ENCODE data around the gene C19orf73. TPM values are rescaled to one million over a fixed set of nuclear protein-coding genes. Genes with fewer than 3 reads are reported as not detected.

The C19orf73 gene
- total RNA-seq (2022; extraction: Qiagen RNA extraction), result 0.82 to 1.9 TPM (median 1.3 TPM) in 5 replicates

GRCh38 chr19:49118565-49119410, at the start of gene C19orf73:
Gene C19orf73, minus strand, starts transcription at chr19:49119143. Its CDS starts 121 bp downstream, at chr19:49119022.

GRCh38 chr19:49157445-49158224, 38.7 kb upstream of the C19orf73 start, which contains the start of gene TRPM4:
Gene TRPM4, plus strand, starts transcription at chr19:49157792. Its CDS starts 75 bp downstream, at chr19:49157867.

GRCh38 chr19:49155005-49155819, 36.3 kb upstream of the C19orf73 start, which contains the start of gene HRC:
Gene HRC, minus strand, starts transcription at chr19:49155396. Its CDS starts 159 bp downstream, at chr19:49155237.

GRCh38 chr19:49119411-49120324, 725 bp upstream of the C19orf73 start, which contains the start of gene PPFIA3:
Gene PPFIA3, plus strand, starts transcription at chr19:49119544. Its CDS starts 8,330 bp downstream, at chr19:49127874.

GRCh38 chr19:49113762-49114629, 4.9 kb downstream of the C19orf73 start, which contains the start of gene LIN7B:
Gene LIN7B, plus strand, starts transcription at chr19:49114370. Its CDS starts 35 bp downstream, at chr19:49114405.

GRCh38 chr19:49085020-49085867, 33.7 kb downstream of the C19orf73 start, which contains the start of gene SNRNP70:
Gene SNRNP70, plus strand, starts transcription at chr19:49085451. Its CDS starts 964 bp downstream, at chr19:49086415.

Other genes starting within 250 kb of the C19orf73 start
- gene PPP1R15A, start 246.7 kb downstream of the C19orf73 start, total RNA-seq (2022; extraction: Qiagen RNA extraction), result 76.6 to 102 TPM (median 92.1 TPM) in 5 replicates
- gene TULP2, start 220.4 kb downstream of the C19orf73 start, total RNA-seq (2022; extraction: Qiagen RNA extraction), result not detected in 5 replicates
- 182 to 210 TPM (median 199 TPM) in 5 replicates for gene NUCB1, start 218.8 kb downstream of the C19orf73 start, total RNA-seq (2022; extraction: Qiagen RNA extraction)
- 0.62 to 1.5 TPM (median 1.2 TPM) in 5 replicates for gene DHDH, start 185.4 kb downstream of the C19orf73 start, total RNA-seq (2022; extraction: Qiagen RNA extraction)
- 254 to 381 TPM (median 326 TPM) in 5 replicates for gene BAX, start 164.3 kb downstream of the C19orf73 start, total RNA-seq (2022; extraction: Qiagen RNA extraction)
- 16,748 to 23,741 TPM (median 18,953 TPM) in 5 replicates for gene FTL, start 153.8 kb downstream of the C19orf73 start, total RNA-seq (2022; extraction: Qiagen RNA extraction)
- 17.3 to 24.3 TPM (median 21.1 TPM) in 5 replicates for gene GYS1, start 125.8 kb downstream of the C19orf73 start, total RNA-seq (2022; extraction: Qiagen RNA extraction)
- gene RUVBL2, start 125.3 kb downstream of the C19orf73 start, total RNA-seq (2022; extraction: Qiagen RNA extraction), result 224 to 281 TPM (median 256 TPM) in 5 replicates
- 0.19 TPM in 1 of 5 replicates, not detected in the others for gene LHB, start 102.1 kb downstream of the C19orf73 start, total RNA-seq (2022; extraction: Qiagen RNA extraction)
- gene CGB3, start 94.8 kb downstream of the C19orf73 start, total RNA-seq (2022; extraction: Qiagen RNA extraction), result not detected in 5 replicates
- 0.12 to 0.36 TPM (median 0.24 TPM) in 4 of 5 replicates, not detected in the other for gene CGB2, start 87.3 kb downstream of the C19orf73 start, total RNA-seq (2022; extraction: Qiagen RNA extraction)
- gene CGB1, start 82.2 kb downstream of the C19orf73 start, total RNA-seq (2022; extraction: Qiagen RNA extraction), result 0.14 TPM in 1 of 5 replicates, not detected in the others
- 0.20 to 0.72 TPM (median 0.42 TPM) in 4 of 5 replicates, not detected in the other for gene CGB5, start 75.3 kb downstream of the C19orf73 start, total RNA-seq (2022; extraction: Qiagen RNA extraction)
- gene CGB8, start 70.0 kb downstream of the C19orf73 start, total RNA-seq (2022; extraction: Qiagen RNA extraction), result 1.5 to 3.0 TPM (median 2.7 TPM) in 5 replicates
- 0.23 to 0.86 TPM (median 0.45 TPM) in 5 replicates for gene CGB7, start 61.4 kb downstream of the C19orf73 start, total RNA-seq (2022; extraction: Qiagen RNA extraction)
- 0.24 to 0.75 TPM (median 0.67 TPM) in 5 replicates for gene NTF4, start 54.3 kb downstream of the C19orf73 start, total RNA-seq (2022; extraction: Qiagen RNA extraction)
- not detected in 5 replicates for gene KCNA7, start 46.4 kb downstream of the C19orf73 start, total RNA-seq (2022; extraction: Qiagen RNA extraction)
- gene SNRNP70, start 33.7 kb downstream of the C19orf73 start, total RNA-seq (2022; extraction: Qiagen RNA extraction), result 256 to 381 TPM (median 350 TPM) in 5 replicates
- gene LIN7B, start 4.8 kb downstream of the C19orf73 start, total RNA-seq (2022; extraction: Qiagen RNA extraction), result 3.6 to 9.0 TPM (median 6.9 TPM) in 5 replicates
- gene PPFIA3, start 401 bp upstream of the C19orf73 start, total RNA-seq (2022; extraction: Qiagen RNA extraction), result 4.2 to 6.2 TPM (median 5.9 TPM) in 5 replicates
- not detected in 5 replicates for gene HRC, start 36.3 kb upstream of the C19orf73 start, total RNA-seq (2022; extraction: Qiagen RNA extraction)
- 6.5 to 11.6 TPM (median 8.7 TPM) in 5 replicates for gene TRPM4, start 38.6 kb upstream of the C19orf73 start, total RNA-seq (2022; extraction: Qiagen RNA extraction)
- gene SLC6A16, start 206.0 kb upstream of the C19orf73 start, total RNA-seq (2022; extraction: Qiagen RNA extraction), result 0.67 to 1.4 TPM (median 0.89 TPM) in 5 replicates
- gene CD37, start 216.3 kb upstream of the C19orf73 start, total RNA-seq (2022; extraction: Qiagen RNA extraction), result not detected in 5 replicates
- 14.1 to 19.5 TPM (median 17.1 TPM) in 5 replicates for gene TEAD2, start 243.3 kb upstream of the C19orf73 start, total RNA-seq (2022; extraction: Qiagen RNA extraction)
- gene DKKL1, start 244.7 kb upstream of the C19orf73 start, total RNA-seq (2022; extraction: Qiagen RNA extraction), result 0.30 to 0.76 TPM (median 0.55 TPM) in 5 replicates